ENCODE results near the gene HSPH1.

Gene HSPH1

DNA sequence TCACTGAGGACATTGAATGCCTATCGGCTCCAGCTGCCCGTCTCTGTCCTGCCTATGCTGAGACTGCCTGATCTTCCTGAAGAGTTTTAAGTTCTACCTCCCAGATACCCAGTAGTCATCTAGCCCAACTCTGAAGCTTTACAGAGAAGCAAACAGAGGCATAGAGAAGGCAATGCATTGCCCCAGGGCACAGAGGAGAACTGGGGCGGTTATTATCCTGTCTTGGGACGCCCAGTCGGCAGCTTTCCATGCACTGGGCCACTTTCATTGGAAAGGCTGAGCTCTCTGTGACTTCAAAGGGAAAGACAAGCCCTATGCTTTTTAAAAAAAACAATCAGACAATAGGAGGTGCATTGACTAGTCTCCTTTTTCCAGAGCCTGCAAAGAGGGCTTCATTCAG lies 71.6 kb downstream of the HSPH1 start:
- Histone ChIP-seq H2AFZ (ENCODE audit: low read length) (no peak overlapping the region), H3K79me2 (ENCODE audit: low read length) (no peaks in the 10 kb centered on the region), H3K9me2 (replicated peaks; ENCODE audit: insufficient read depth, low read length) (no peaks in the 10 kb centered on the region)

GRCh38 chr13:31089649-31090048 lies 72.1 kb downstream of the HSPH1 start:
- no peak for DNase-seq
- Histone ChIP-seq H3K9ac (ENCODE audit: low read length) (no peak overlapping the region), H3K27me3 (replicated peaks; ENCODE audit: insufficient read depth, low read length) (no peaks in the 10 kb centered on the region), H3K9me3 (replicated peaks; ENCODE audit: insufficient read depth, low read length) (no peaks in the 10 kb centered on the region), H3K4me2 (ENCODE audit: low read depth, low read length) (no peak overlapping the region), H4K20me1 (ENCODE audit: insufficient read depth, low read length) (no peaks in the 10 kb centered on the region), H3K36me3 (replicated peaks; ENCODE audit: insufficient read depth, low read length) (no peaks in the 10 kb centered on the region), H3F3A (ENCODE audit: insufficient read depth, low read length) (no peaks in the 10 kb centered on the region), H3K9me2 (replicated peaks; ENCODE audit: insufficient read depth, low read length) (no peaks in the 10 kb centered on the region), H3K4me3 (ENCODE audit: low read length) (no peak overlapping the region), H2AFZ (ENCODE audit: low read length) (no peak overlapping the region), H3K79me2 (ENCODE audit: low read length) (no peaks in the 10 kb centered on the region), H3K4me1 (ENCODE audit: low read length) (no peaks in the 10 kb centered on the region), H3K27ac (ENCODE audit: low read length) (no peak overlapping the region)
- TF ChIP-seq EZH2 (optimal IDR thresholded peaks at IDR 0.05; ENCODE audit: low read depth, low read length) (no peak), EZH2phosphoT487 (IDR thresholded peaks at IDR 0.05; ENCODE audit: low read length) (no peak), CTCF (IDR thresholded peaks at IDR 0.05; ENCODE audit: low read length) (no peak)

More for the DNA sequence above, 71.6 kb downstream of the HSPH1 start:
- no peaks in the 10 kb centered on the region for H3F3A ChIP-seq (ENCODE audit: insufficient read depth, low read length)
- no peaks in the 10 kb centered on the region for H3K36me3 ChIP-seq (replicated peaks; ENCODE audit: insufficient read depth, low read length)
- H4K20me1 ChIP-seq (ENCODE audit: insufficient read depth, low read length): no peaks in the 10 kb centered on the region
- no peaks in the 10 kb centered on the region for H3K9me3 ChIP-seq (replicated peaks; ENCODE audit: insufficient read depth, low read length)
- H3K27ac ChIP-seq (ENCODE audit: low read length): no peak overlapping the region
- TF ChIP-seq EZH2phosphoT487 (IDR thresholded peaks at IDR 0.05; ENCODE audit: low read length) (no peak), CTCF (IDR thresholded peaks at IDR 0.05; ENCODE audit: low read length) (no peak), EZH2 (optimal IDR thresholded peaks at IDR 0.05; ENCODE audit: low read depth, low read length) (no peak)
- no peak overlapping the region for H3K4me2 ChIP-seq (ENCODE audit: low read depth, low read length)
- H3K4me3 ChIP-seq (ENCODE audit: low read length): no peak overlapping the region
- no peaks in the 10 kb centered on the region for H3K4me1 ChIP-seq (ENCODE audit: low read length)
- no peaks in the 10 kb centered on the region for H3K27me3 ChIP-seq (replicated peaks; ENCODE audit: insufficient read depth, low read length)
- DNase-seq: no peak
- no peak overlapping the region for H3K9ac ChIP-seq (ENCODE audit: low read length)

DNA sequence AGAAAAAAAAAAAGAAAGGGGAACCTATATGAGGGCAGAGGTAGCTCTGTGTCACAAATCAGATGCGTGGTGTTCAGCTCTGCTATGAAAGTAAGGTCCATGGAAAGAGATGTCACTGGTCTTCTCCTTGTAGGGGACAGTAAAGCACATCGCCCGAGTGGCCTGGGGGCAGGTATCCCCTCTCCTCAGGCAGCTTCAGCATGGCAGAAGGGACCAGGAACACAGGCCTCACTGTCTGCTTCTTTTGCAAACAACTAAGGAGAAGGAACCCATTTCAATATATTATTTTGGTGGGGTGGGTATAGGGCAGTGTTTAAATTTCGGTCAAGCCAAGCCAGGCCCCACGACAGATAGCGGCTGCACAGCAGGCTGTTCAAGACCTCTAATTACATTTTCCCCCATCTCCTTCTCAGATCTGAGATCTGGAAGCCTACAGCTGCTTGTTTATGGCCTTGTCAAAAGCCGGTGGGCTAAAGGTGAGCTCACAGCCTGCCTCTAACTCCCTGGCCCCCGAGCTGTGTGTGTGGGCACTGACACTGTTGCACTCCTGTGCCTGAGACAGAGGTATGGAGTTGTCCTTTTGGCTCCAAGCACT lies 72.8 kb downstream of the HSPH1 start:
- no peaks in the 10 kb centered on the region for H3K79me2 ChIP-seq (ENCODE audit: low read length)
- no peaks in the 10 kb centered on the region for H3F3A ChIP-seq (ENCODE audit: insufficient read depth, low read length)
- H3K4me1 ChIP-seq (ENCODE audit: low read length): no peaks in the 10 kb centered on the region
- TF ChIP-seq CTCF (IDR thresholded peaks at IDR 0.05; ENCODE audit: low read length) (no peak), EZH2phosphoT487 (IDR thresholded peaks at IDR 0.05; ENCODE audit: low read length) (no peak), EZH2 (optimal IDR thresholded peaks at IDR 0.05; ENCODE audit: low read depth, low read length) (no peak)
- no peaks in the 10 kb centered on the region for H3K27me3 ChIP-seq (replicated peaks; ENCODE audit: insufficient read depth, low read length)
- no peak for DNase-seq
- H3K9me3 ChIP-seq (replicated peaks; ENCODE audit: insufficient read depth, low read length): no peaks in the 10 kb centered on the region
- no peaks in the 10 kb centered on the region for H4K20me1 ChIP-seq (ENCODE audit: insufficient read depth, low read length)
- H3K4me3 ChIP-seq (ENCODE audit: low read length): no peak overlapping the region
- H3K36me3 ChIP-seq (replicated peaks; ENCODE audit: insufficient read depth, low read length): no peaks in the 10 kb centered on the region
- no peak overlapping the region for H3K27ac ChIP-seq (ENCODE audit: low read length)
- no peak overlapping the region for H3K4me2 ChIP-seq (ENCODE audit: low read depth, low read length)
- H3K9me2 ChIP-seq (replicated peaks; ENCODE audit: insufficient read depth, low read length): no peaks in the 10 kb centered on the region
- no peak overlapping the region for H2AFZ ChIP-seq (ENCODE audit: low read length)
- H3K9ac ChIP-seq (ENCODE audit: low read length): no peak overlapping the region
